PC-3 (cell line): ENCODE data around the gene EFR3B. TPM values are rescaled to one million over a fixed set of nuclear protein-coding genes. Genes with fewer than 3 reads are reported as not detected.

Experiments
- ATAC-seq: fragments of 200-7000 bp; cut with Tn5 transposase; 2 replicates; pipeline ENCODE4 v1.9.1; 2020; ENCODE audit warnings: mild to moderate bottlenecking, moderate library complexity
- BruUV-seq: library from RNA; stranded (reverse); fragments of 400-500 nt; replicated peaks from 2 replicates; lab custom pipeline; 2021; lab: Mats Ljungman, UMichigan
- CTCF ChIA-PET: fragments of 300-600 bp; sonication (Branson Sonifier 250); formaldehyde crosslinking; loops from one replicate; lab custom pipeline; 2022; ENCODE audit warnings: antibody characterized with exemption; lab: Charles Lee
- POLR2A ChIA-PET: fragments of 300-600 bp; sonication (Branson Sonifier 250); formaldehyde crosslinking; loops from one replicate; lab custom pipeline; 2022; ENCODE audit warnings: antibody characterized with exemption; ENCODE audit not compliant: unreplicated experiment; lab: Charles Lee
- DNase-seq: peaks from one replicate; pipeline ENCODE4 v3.0.0-alpha.2; 2015
- H2AFZ ChIP-seq: fragments of 300-600 bp; sonication (generic); 2 replicates; pipeline ENCODE4 v1.6.0; 2016; ENCODE audit warnings: antibody characterized with exemption, low read length
- H3F3A ChIP-seq: fragments of 300-600 bp; sonication (generic); one replicate; pipeline ENCODE4 v1.6.0; 2017; ENCODE audit warnings: antibody characterized with exemption, low read length, control low read depth, mild to moderate bottlenecking; ENCODE audit not compliant: unreplicated experiment
- H3K27ac ChIP-seq: fragments of 300-600 bp; sonication (generic); 2 replicates; pipeline ENCODE4 v1.5.1; 2016; ENCODE audit warnings: mild to moderate bottlenecking, low read length
- H3K27me3 ChIP-seq: fragments of 300-600 bp; sonication (generic); 2 replicates; pipeline ENCODE4 v1.6.1; 2016; ENCODE audit warnings: low read length, mixed read lengths
- H3K36me3 ChIP-seq: fragments of 300-600 bp; sonication (generic); 2 replicates; pipeline ENCODE4 v1.6.1; 2016; ENCODE audit warnings: low read depth, mixed run types, low read length, mixed read lengths
- H3K4me1 ChIP-seq: fragments of 300-600 bp; sonication (generic); 2 replicates; pipeline ENCODE4 v1.5.1; 2016; ENCODE audit warnings: low read length; ENCODE audit not compliant: insufficient read depth
- H3K4me2 ChIP-seq: fragments of 300-600 bp; sonication (generic); 2 replicates; pipeline ENCODE4 v1.6.0; 2016; ENCODE audit warnings: low read length
- H3K4me3 ChIP-seq: fragments of 300-600 bp; sonication (generic); 2 replicates; pipeline ENCODE4 v1.5.1; 2016; ENCODE audit warnings: mild to moderate bottlenecking, low read length, mixed read lengths
- H3K79me2 ChIP-seq: fragments of 300-600 bp; sonication (generic); 2 replicates; pipeline ENCODE4 v1.6.1; 2017; ENCODE audit warnings: low read length, mixed read lengths
- H3K9ac ChIP-seq: fragments of 300-600 bp; sonication (generic); 2 replicates; pipeline ENCODE4 v1.6.0; 2016; ENCODE audit warnings: mild to moderate bottlenecking, low read length
- H3K9me2 ChIP-seq: fragments of 300-600 bp; sonication (generic); replicated peaks from 2 replicates; pipeline ENCODE4 v1.6.1; 2016; ENCODE audit warnings: mixed run types, low read length, mixed read lengths
- H3K9me3 ChIP-seq: fragments of 300-600 bp; sonication (generic); 2 replicates; pipeline ENCODE4 v1.6.1; 2016; ENCODE audit warnings: low read length, mixed read lengths
- H4K20me1 ChIP-seq: fragments of 300-600 bp; sonication (generic); 2 replicates; pipeline ENCODE4 v1.6.1; 2016; ENCODE audit warnings: low read length, mixed read lengths
- EZH2 ChIP-seq: fragments of 300-600 bp; sonication (generic); IDR thresholded peaks from one replicate; pipeline ENCODE4 v1.6.1; 2017; ENCODE audit warnings: antibody characterized with exemption, mild to moderate bottlenecking, low read length; ENCODE audit not compliant: unreplicated experiment
- EZH2phosphoT487 ChIP-seq: fragments of 300-600 bp; sonication (generic); IDR thresholded peaks from 2 replicates; pipeline ENCODE4 v1.6.1; 2018; ENCODE audit warnings: mild to moderate bottlenecking, antibody characterized with exemption, low read length, borderline replicate concordance
- intact Hi-C: fragments of 100-400 bp; cut with micrococcal nuclease; formaldehyde crosslinking; loops from 2 replicates; pipeline ENCODE4 v1.9.0; 2023
- total RNA-seq: library from RNA; depleted of rRNA; stranded (reverse); fragments of >200 nt; gene quantifications from 2 replicates; pipeline ENCODE4 v1.2.3, GENCODE V29; 2014
- TF ChIP-seq, protein P1 (sequence below): fragments of 300-600 bp; sonication (generic); conservative IDR thresholded peaks from 2 replicates; pipeline ENCODE4 v1.5.1; 2017; ENCODE audit warnings: antibody characterized with exemption, low read depth, mild to moderate bottlenecking, low read length

The EFR3B gene
- total RNA-seq, 1 experiment from 2014 or later, result 4.6 TPM

DNA sequence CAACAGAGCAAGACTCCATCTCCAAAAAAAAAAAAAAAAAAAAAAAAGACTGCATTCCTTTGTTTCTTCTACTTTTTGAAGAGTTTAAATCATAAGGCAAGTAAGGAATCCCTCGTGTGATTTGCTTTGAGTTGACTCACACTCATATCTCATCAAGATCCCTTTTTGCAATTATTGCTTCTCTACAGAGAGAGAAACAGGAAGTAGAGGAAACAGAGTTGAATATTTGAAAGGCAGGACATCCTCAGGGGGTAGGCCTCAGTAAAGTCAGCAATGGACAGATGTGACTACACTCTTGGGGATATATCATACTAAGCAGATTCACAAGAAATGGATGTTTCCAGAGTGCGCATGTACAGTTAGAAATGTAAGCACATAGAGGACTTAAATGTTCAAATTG is 11.2 kb upstream of the EFR3B start:
- no peak for ATAC-seq
- no peaks in the 10 kb centered on the region for H3K27me3 ChIP-seq

DNA sequence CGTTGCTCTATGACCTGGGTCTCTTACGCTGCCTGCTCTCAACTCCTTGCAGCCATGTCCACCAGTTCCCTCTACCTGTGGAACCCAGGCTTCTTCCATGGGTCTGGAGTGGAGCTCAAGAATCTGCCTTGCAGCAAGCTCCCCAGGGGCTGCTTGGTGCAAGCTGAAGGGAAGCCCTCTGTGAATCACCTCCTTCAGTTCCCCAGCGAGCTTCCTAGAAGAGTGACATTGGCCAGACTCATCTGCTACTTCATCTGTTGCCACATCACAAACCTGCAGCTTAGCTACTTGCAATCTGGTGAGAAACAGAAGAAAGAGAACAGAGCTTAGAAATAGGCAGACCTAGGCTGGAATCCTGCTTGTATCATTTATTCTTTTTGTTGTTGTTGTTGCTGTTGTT is 9.8 kb upstream of the EFR3B start:
- H3K36me3 ChIP-seq, result no peaks in the 10 kb centered on the region
- peaks cover 11% of the 10 kb centered on the region for H3K4me1 ChIP-seq
- DNase-seq (no peak), ATAC-seq (no peak)
- no peaks in the 10 kb centered on the region for H3K27me3 ChIP-seq
- H3K27ac ChIP-seq, result no peak overlapping the region
- H4K20me1 ChIP-seq, result no peaks in the 10 kb centered on the region
- H3K4me3 ChIP-seq, result no peak overlapping the region
- H3K79me2 ChIP-seq, result no peaks in the 10 kb centered on the region
- no peak overlapping the region for H2AFZ ChIP-seq
- H3K9ac ChIP-seq, result no peak overlapping the region
- TF ChIP-seq, protein P1, sequence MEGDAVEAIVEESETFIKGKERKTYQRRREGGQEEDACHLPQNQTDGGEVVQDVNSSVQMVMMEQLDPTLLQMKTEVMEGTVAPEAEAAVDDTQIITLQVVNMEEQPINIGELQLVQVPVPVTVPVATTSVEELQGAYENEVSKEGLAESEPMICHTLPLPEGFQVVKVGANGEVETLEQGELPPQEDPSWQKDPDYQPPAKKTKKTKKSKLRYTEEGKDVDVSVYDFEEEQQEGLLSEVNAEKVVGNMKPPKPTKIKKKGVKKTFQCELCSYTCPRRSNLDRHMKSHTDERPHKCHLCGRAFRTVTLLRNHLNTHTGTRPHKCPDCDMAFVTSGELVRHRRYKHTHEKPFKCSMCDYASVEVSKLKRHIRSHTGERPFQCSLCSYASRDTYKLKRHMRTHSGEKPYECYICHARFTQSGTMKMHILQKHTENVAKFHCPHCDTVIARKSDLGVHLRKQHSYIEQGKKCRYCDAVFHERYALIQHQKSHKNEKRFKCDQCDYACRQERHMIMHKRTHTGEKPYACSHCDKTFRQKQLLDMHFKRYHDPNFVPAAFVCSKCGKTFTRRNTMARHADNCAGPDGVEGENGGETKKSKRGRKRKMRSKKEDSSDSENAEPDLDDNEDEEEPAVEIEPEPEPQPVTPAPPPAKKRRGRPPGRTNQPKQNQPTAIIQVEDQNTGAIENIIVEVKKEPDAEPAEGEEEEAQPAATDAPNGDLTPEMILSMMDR, result no peak
- TF ChIP-seq EZH2 (no peak), EZH2phosphoT487 (no peak)
- no peak overlapping the region for H3K4me2 ChIP-seq
- no peaks in the 10 kb centered on the region for H3F3A ChIP-seq
- CTCF ChIA-PET, result no interaction called here
- H3K9me3 ChIP-seq, result no peaks in the 10 kb centered on the region
- POLR2A ChIA-PET, result no interaction called here
- H3K9me2 ChIP-seq, result no peaks in the 10 kb centered on the region
- intact Hi-C loops, result no loop called here
- BruUV-seq, result no TSS peak

More for the DNA sequence above, 11.2 kb upstream of the EFR3B start:
- Histone ChIP-seq H3K4me2 (no peak overlapping the region), H4K20me1 (no peaks in the 10 kb centered on the region), H3K27ac (no peak overlapping the region), H3K9me2 (no peaks in the 10 kb centered on the region), H3K9me3 (no peaks in the 10 kb centered on the region), H3K4me3 (no peak overlapping the region), H3K36me3 (no peaks in the 10 kb centered on the region), H3F3A (no peaks in the 10 kb centered on the region), H3K79me2 (no peaks in the 10 kb centered on the region), H3K4me1 (peaks cover 11% of the 10 kb centered on the region), H3K9ac (no peak overlapping the region), H2AFZ (no peak overlapping the region)
- CTCF ChIA-PET, result no interaction called here
- intact Hi-C loops, result no loop called here
- no peak for DNase-seq
- TF ChIP-seq EZH2phosphoT487, result no peak
- TF ChIP-seq, protein P1, result no peak
- no peak for TF ChIP-seq EZH2
- POLR2A ChIA-PET, result no interaction called here
- no TSS peak for BruUV-seq

DNA sequence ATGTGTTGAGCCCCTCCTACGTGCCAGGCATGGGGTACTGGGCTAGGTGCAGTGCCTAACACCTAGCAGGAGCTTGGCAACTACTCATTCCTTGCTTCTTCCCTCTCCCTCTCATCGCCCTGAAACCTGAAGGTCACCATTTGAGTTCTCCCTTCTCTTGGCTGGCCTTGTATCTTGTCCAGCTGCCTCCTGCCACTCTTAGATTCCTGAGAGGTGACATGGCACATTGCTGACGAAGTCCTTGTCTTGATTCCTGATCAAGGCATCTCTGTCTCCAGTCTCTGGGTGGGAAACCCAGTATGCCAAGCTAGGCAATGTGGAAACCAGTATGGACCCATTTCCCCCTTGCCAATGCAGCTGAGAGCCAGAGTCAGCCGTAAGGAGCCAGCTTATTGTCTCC is 9.0 kb upstream of the EFR3B start:
- intact Hi-C loops, result no loop called here
- CTCF ChIA-PET, result no interaction called here
- H3K4me3 ChIP-seq, result no peak overlapping the region
- H2AFZ ChIP-seq, result no peak overlapping the region
- no peaks in the 10 kb centered on the region for H3F3A ChIP-seq
- no peak overlapping the region for H3K27ac ChIP-seq
- H3K9me2 ChIP-seq, result no peaks in the 10 kb centered on the region
- DNase-seq (peak; percentile 18), ATAC-seq (no peak)
- no peaks in the 10 kb centered on the region for H4K20me1 ChIP-seq
- H3K36me3 ChIP-seq, result no peaks in the 10 kb centered on the region
- POLR2A ChIA-PET, result no interaction called here
- no peak overlapping the region for H3K4me2 ChIP-seq
- BruUV-seq, result no TSS peak
- H3K27me3 ChIP-seq, result no peaks in the 10 kb centered on the region
- H3K4me1 ChIP-seq, result peaks cover 11% of the 10 kb centered on the region
- H3K9me3 ChIP-seq, result no peaks in the 10 kb centered on the region
- no peak for TF ChIP-seq EZH2
- no peak for TF ChIP-seq EZH2phosphoT487
- TF ChIP-seq, protein P1, result no peak
- no peak overlapping the region for H3K9ac ChIP-seq
- H3K79me2 ChIP-seq, result no peaks in the 10 kb centered on the region
